Vagina (tissue), 2 donors: ENCODE measurements around the gene GNE. TPM values are rescaled to one million over a fixed set of nuclear protein-coding genes. Genes with fewer than 3 reads are reported as not detected.

ENCODE experiments used
- DNase-seq, 2 donors: peaks; one replicate each; pipeline ENCODE4 v3.0.0-alpha.2; 2017; ENCODE audit errors: extremely low spot score in 2 of 2
- H3K27ac ChIP-seq: fragments of 200-600 bp; sonication (generic); one replicate; pipeline ENCODE4 v1.5.1; 2019
- H3K27me3 ChIP-seq: fragments of 200-600 bp; sonication (generic); one replicate; pipeline ENCODE4 v1.5.1; 2019
- H3K36me3 ChIP-seq, 2 donors: fragments of 200-600 bp; sonication (generic); one replicate each; pipeline ENCODE4 v1.5.1; 2017 to 2019
- H3K4me1 ChIP-seq: fragments of 200-600 bp; sonication (generic); one replicate; pipeline ENCODE4 v1.5.1; 2019
- H3K4me3 ChIP-seq, 2 donors: fragments of 200-600 bp; sonication (generic); 1 replicate in 1 of 2; 2 replicates in 1 of 2; pipeline ENCODE4 v1.5.1; 2016 to 2019
- H3K9me3 ChIP-seq: fragments of 200-600 bp; sonication (generic); one replicate; pipeline ENCODE4 v1.5.1; 2019
- CTCF ChIP-seq, 3 experiments: fragments of 450-650 bp in 2 of 3; fragments of 200-600 bp in 1 of 3; sonication (generic) in 1 of 3; IDR thresholded peaks; one replicate each; pipeline ENCODE4 v1.5.1; 2017 to 2019; ENCODE audit warnings: antibody characterized with exemption in 3 of 3, mild to moderate bottlenecking in 2 of 3, moderate library complexity in 2 of 3
- POLR2A ChIP-seq, 2 donors: fragments of 450-650 bp; IDR thresholded peaks; one replicate each; pipeline ENCODE4 v1.6.1; 2017; ENCODE audit warnings: antibody characterized with exemption in 2 of 2, mild to moderate bottlenecking in 2 of 2, moderate library complexity in 2 of 2
- POLR2AphosphoS5 ChIP-seq, 2 donors: sonication (generic); formaldehyde crosslinking; IDR thresholded peaks; one replicate each; pipeline ENCODE4 v1.9.0; 2017; ENCODE audit warnings: antibody characterized with exemption in 2 of 2, mild to moderate bottlenecking in 2 of 2, low read depth in 1 of 2; ENCODE audit not compliant: insufficient read depth in 1 of 2
- intact Hi-C: fragments of 100-400 bp; cut with DNase I; formaldehyde crosslinking; loops from one replicate; pipeline ENCODE4 v1.15.1; 2023
- total RNA-seq: library from RNA; depleted of rRNA; stranded (reverse); fragments of >200 nt; gene quantifications from one replicate; pipeline ENCODE4 v1.2.3, GENCODE V29; 2016

Gene GNE
- total RNA-seq, 1 donor from 2014 or later, result 16.0 TPM

GRCh38 chr9:36210722-36211121 lies 47.5 kb downstream of the GNE start:
- Histone ChIP-seq H3K27ac (no peak overlapping the region), H3K36me3 (peaks cover 0 to 76% of the 10 kb centered on the region in 2 donors), H3K4me3 (no peak overlapping the region), H3K27me3 (no peaks in the 10 kb centered on the region), H3K9me3 (no peaks in the 10 kb centered on the region), H3K4me1 (peaks cover 34% of the 10 kb centered on the region)
- DNase-seq, result no peak
- no peak for TF ChIP-seq POLR2A (IDR thresholded peaks at IDR 0.05)
- TF ChIP-seq CTCF (IDR thresholded peaks at IDR 0.05), result no peak
- intact Hi-C loops, result no loop called here

GRCh38 chr9:36208521-36209253 lies 49.6 kb downstream of the GNE start:
- DNase-seq, result no peak
- TF ChIP-seq POLR2A (IDR thresholded peaks at IDR 0.05), result no peak
- TF ChIP-seq CTCF (IDR thresholded peaks at IDR 0.05), result no peak
- no peak for TF ChIP-seq POLR2AphosphoS5 (IDR thresholded peaks at IDR 0.05; ENCODE audit: insufficient read depth in 1 of 2, low read depth in 1 of 2)
- intact Hi-C loops, result no loop called here
- peaks cover 0 to 85% of the 10 kb centered on the region in 2 donors for H3K36me3 ChIP-seq
- no peak overlapping the region for H3K27ac ChIP-seq
- H3K9me3 ChIP-seq, result no peaks in the 10 kb centered on the region
- H3K4me1 ChIP-seq, result peaks cover 30% of the 10 kb centered on the region
- H3K4me3 ChIP-seq, result no peak overlapping the region
- no peaks in the 10 kb centered on the region for H3K27me3 ChIP-seq

- H3K27ac ChIP-seq, result no peak overlapping the region
- H3K27me3 ChIP-seq, result no peaks in the 10 kb centered on the region
- peaks cover 23% of the 10 kb centered on the region for H3K4me1 ChIP-seq
- no peaks in the 10 kb centered on the region for H3K9me3 ChIP-seq
- TF ChIP-seq CTCF (IDR thresholded peaks at IDR 0.05) (no peak), POLR2AphosphoS5 (IDR thresholded peaks at IDR 0.05; ENCODE audit: insufficient read depth in 1 of 2, low read depth in 1 of 2) (no peak), POLR2A (IDR thresholded peaks at IDR 0.05) (no peak)
- intact Hi-C loops, result no loop called here
- H3K4me3 ChIP-seq, result no peak overlapping the region
- DNase-seq, result no peak
- peaks cover 0 to 85% of the 10 kb centered on the region in 2 donors for H3K36me3 ChIP-seq
These were observed 50.7 kb downstream of the GNE start for GRCh38 chr9:36207546-36208012.

- no peak overlapping the region for H3K27ac ChIP-seq
- intact Hi-C loops, result no loop called here
These were observed 51.2 kb downstream of the GNE start for GRCh38 chr9:36207016-36207415.

More at GRCh38 chr9:36207016-36207415, 51.2 kb downstream of the GNE start:
- TF ChIP-seq CTCF (IDR thresholded peaks at IDR 0.05) (no peak), POLR2AphosphoS5 (IDR thresholded peaks at IDR 0.05; ENCODE audit: insufficient read depth in 1 of 2, low read depth in 1 of 2) (no peak), POLR2A (IDR thresholded peaks at IDR 0.05) (no peak)
- Histone ChIP-seq H3K4me1 (peaks cover 23% of the 10 kb centered on the region), H3K27me3 (no peaks in the 10 kb centered on the region), H3K9me3 (no peaks in the 10 kb centered on the region), H3K36me3 (peaks cover 0 to 85% of the 10 kb centered on the region in 2 donors), H3K4me3 (no peak overlapping the region)
- no peak for DNase-seq
